Mammary epithelial cell (primary cell): ENCODE results near the gene AFM.

Experiments
- EZH2 ChIP-seq: IDR thresholded peaks from 2 replicates; pipeline ENCODE4 v1.6.1; 2012; ENCODE audit warnings: low read length, inconsistent platforms, borderline replicate concordance
- TF ChIP-seq, protein P1 (sequence below), 2 donors: IDR thresholded peaks in 1 of 2; conservative IDR thresholded peaks in 1 of 2; 2 replicates each; pipeline ENCODE4 v1.5.1; 2011 to 2012; ENCODE audit warnings: inconsistent platforms in 2 of 2, low read length in 2 of 2, mild to moderate bottlenecking in 2 of 2, control low read depth in 1 of 2, low read depth in 1 of 2; ENCODE audit not compliant: insufficient read depth in 1 of 2; ENCODE audit errors: extremely low read depth in 1 of 2

DNA sequence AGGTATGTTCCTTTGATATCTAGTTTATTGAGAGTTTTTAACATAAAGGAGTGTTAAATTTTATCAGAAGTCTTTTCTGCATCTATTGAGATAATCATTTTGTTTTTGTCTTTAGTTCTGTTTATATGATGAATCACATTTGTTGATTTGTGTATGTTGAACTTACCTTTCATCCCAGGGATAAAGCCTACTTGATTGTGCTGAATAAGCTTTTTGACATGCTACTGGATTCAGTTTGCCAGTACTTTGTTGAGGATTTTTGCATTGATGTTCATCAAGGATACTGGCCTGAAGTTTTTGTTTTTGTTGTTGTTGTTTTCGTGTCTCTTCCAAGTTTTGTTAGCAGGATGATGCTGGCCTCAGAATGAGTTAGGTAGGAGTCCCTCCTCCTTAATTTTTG, 10.8 kb upstream of the AFM start:
- TF ChIP-seq, protein P1, sequence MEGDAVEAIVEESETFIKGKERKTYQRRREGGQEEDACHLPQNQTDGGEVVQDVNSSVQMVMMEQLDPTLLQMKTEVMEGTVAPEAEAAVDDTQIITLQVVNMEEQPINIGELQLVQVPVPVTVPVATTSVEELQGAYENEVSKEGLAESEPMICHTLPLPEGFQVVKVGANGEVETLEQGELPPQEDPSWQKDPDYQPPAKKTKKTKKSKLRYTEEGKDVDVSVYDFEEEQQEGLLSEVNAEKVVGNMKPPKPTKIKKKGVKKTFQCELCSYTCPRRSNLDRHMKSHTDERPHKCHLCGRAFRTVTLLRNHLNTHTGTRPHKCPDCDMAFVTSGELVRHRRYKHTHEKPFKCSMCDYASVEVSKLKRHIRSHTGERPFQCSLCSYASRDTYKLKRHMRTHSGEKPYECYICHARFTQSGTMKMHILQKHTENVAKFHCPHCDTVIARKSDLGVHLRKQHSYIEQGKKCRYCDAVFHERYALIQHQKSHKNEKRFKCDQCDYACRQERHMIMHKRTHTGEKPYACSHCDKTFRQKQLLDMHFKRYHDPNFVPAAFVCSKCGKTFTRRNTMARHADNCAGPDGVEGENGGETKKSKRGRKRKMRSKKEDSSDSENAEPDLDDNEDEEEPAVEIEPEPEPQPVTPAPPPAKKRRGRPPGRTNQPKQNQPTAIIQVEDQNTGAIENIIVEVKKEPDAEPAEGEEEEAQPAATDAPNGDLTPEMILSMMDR (conservative IDR thresholded peaks at IDR 0.05 in 1 of 2, IDR thresholded peaks at IDR 0.05 in 1 of 2; ENCODE audit: extremely low read depth in 1 of 2, insufficient read depth in 1 of 2, low read depth in 1 of 2, low read length in 2 of 2), result no peak
- TF ChIP-seq EZH2, result no peak
